GM19193 (cell line): ENCODE measurements around the gene GMEB2.

Experiments used
- POLR2A ChIP-seq: IDR thresholded peaks from 4 replicates; pipeline ENCODE4 v1.6.1; 2011; ENCODE audit not compliant: insufficient read depth, insufficient read length; ENCODE audit errors: extremely low read depth

The GMEB2 gene

GRCh38 chr20:63574156-63574828 is 52.6 kb downstream of the GMEB2 start, which contains the start of gene HELZ2:
HELZ2 (minus strand) TSS chr20:63574239; CDS start chr20:63572385, 1,854 bp downstream.
- TF ChIP-seq POLR2A = no peak

- no peak for TF ChIP-seq POLR2A
These were observed 53.2 kb downstream of the GMEB2 start for GRCh38 chr20:63573647-63574131.

DNA sequence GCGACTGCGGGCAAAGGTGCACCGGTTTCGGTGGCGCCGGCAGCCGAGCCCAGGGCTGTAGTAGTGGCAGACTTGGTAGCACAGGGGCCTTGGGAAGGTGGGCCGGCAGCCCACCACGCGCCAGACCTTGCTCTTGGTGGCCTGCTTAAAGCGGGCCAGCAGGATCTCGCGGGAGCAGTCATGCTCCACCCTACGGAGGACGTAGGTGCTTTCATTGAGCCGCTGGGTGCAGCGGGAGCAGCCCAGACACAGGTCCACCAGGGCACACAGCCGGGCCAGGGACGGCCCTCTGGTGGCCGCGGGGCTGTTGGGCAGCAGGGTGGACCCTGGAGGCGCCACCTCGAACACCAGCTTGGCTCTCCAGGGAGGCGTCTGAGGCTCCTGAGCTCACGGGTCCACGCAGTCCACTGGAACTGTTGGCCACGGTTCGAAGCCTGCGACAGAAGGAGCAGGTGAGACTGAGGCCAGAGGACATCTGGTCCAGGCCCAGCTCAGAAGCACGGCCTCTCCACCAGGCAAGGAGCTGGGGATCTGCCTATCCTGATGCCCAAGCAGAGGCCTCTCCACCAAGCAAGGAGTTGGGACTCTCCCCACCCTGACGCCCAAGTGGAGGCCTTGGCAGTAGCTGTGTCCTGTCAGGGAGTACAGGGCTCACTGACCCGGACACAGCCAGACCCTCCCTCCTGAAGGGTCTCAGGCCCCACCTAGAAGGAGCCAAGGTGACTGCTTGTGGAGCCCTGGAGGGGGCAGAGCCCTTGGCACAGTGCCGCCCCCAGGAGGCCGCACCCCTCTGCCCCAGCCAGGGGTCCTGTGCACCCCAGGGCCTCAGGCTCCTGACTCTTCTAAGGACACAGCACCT is 53.9 kb downstream of the GMEB2 start:
- no peak for TF ChIP-seq POLR2A

DNA sequence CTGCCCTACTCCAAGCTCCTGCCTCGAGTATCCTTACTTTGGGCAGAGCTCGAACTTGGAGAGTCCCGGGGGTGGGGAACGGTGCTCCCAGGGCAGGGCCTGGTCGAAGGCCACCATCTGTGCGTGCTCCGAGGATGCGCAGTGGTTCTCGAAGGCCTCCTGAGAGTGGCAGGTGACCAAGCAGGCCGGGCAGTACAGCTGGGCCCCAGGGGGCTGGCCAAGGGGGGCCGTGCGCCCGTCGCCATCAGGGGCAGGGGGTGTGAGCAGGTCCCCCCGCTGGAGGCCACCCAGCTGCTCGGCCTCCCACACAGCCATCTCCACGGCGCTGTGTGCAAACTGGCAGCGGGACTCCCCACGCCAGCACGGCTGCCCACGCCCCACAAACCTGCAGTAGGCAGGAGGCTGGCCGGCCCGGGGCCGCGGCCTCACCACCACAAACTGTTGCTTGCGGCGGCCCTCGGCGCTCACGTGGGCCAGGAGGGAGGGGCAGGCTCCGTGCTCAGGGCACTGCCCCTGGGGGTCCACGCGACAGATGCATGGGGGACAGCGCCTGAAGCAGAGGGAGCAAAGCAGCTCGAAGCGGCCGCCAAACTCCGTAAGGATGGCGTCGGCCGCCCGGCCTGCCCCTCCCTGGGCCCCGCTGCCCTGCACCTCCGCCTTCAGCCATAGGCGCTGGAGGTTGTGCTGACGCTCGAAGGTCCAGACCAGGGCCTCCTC is 54.7 kb downstream of the GMEB2 start:
- TF ChIP-seq POLR2A = no peak

DNA sequence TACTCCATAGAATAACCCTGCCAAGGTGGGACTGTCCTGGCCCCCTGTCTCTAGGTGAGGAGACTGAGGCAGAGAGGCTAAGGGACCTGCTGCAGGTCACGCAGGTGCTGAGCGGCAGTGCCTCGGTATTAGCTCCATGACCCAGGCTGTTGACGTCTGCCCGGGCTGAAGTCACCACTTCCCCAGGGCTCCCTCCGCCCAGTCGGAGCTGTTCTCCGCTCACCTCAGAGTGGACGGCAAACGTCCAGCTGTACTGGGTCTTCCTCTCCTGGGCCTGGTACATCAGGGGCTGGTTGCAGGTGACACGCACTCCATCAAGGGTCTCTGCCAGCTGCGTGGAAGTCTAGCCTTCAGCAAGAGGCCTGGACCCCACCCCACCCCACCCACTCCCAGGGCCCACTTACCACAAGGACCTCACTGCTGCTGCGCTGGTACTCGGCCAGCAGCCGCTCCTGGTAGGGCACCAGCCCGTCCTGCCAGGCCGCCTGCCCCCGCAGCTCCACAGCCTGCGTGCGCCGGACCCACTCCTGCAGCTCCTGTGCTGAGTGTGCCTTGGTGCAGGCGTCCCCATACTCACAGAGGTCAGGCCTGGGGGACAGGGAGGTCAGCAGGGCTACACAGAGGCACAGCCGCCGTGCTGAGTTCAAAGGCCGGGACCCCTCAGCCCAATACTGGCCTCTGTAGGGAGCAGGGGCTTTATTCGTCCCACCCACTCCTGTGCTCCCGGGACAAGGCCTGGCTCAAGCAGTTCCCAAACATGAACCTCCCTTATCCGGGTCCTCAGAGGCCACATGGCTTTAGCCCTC is 56.4 kb downstream of the GMEB2 start:
- TF ChIP-seq POLR2A = no peak

DNA sequence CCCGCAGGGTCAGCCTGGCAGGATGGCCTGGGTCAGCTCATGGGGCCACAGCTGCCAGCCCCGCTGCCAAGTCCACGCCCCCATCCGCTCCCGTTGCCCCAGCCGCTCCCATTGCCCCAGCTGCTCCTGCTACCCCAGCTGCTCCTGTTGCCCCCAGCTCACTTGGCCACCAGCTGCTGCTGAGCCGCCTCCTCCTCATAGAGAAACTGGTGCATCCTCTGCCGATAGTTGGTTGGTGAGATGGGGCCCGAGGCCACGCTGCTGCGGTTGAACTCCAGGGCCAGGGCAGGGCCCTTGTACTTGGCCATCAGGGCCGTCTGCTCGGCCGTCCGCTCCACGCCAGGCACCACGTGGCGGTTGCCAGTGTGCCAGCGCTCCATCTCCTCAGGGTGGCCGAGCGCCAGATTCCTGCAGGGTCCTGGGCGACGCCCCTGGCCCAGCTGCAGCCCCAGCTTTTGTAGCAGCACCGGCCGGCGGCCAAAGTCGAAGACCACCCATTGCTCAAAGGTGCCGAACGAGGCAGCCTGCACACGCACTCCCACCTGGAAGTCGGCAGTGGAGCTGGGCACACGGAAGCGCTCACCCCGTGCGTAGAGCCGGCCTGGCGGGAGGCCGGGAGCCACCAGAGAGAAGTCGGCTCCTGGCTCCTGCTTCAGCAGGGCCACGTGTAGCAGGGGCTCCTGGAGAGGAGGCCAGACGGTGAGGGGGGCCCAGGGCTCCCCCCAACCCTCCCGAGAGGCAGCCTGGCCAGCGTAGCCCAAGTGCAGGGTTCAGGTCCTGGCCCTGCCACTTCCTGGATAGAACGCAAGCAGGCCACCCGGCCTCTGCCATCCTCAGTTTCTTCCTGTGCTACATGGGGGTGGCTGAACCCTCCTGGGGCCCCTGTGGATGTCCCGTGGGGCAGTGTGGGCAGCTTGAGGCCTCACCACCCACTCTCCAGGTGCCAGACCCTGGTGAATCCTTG is 57.6 kb downstream of the GMEB2 start:
- TF ChIP-seq POLR2A = peak; percentile 5

DNA sequence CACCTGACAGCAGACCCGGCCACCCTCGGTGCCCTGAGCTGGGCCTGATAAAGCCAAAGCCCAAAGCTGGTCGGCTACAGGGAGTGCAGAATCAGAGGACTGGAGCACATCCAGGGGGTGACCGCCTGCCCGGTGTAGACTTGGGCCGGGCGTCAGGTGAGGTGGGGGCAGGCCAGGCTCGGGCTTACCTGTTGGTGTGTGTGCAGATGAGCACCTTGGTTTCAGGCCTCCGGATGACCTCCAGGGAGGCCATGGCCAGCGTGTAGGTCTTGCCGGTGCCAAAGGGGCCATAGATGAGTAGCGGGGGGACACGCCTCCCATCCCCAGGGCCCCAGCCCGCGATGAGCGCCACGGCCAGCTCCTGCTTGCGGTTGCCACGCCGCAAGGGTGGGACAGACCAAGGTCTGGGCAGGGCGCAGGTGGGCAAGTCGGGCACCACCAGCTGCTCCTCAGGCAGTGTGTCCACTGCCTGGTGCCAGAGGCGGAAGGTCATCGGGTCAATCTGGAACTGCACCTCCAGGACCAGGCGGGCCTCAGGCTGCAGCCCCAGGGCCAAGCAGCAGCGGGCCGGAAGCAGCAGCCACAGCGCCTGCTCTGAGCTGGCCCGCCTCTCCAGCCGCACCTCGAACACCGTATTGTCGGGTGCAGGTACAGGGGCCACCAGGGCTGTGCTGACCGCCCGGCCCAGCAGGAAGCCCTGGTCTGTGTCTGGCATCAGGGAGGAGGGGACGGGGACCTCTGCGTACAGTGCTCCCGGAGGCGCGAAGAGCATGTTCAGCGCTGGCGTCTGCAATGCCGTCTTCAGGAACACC is 58.5 kb downstream of the GMEB2 start:
- TF ChIP-seq POLR2A = peak; percentile 11

GRCh38 chr20:63567386-63568169 is 59.3 kb downstream of the GMEB2 start:
- TF ChIP-seq POLR2A = no peak

GRCh38 chr20:63567136-63567385 is 59.8 kb downstream of the GMEB2 start:
- no peak for TF ChIP-seq POLR2A

GRCh38 chr20:63566395-63567135 is 60.3 kb downstream of the GMEB2 start:
- TF ChIP-seq POLR2A = no peak

GRCh38 chr20:63565699-63566335 is 61.1 kb downstream of the GMEB2 start:
- no peak for TF ChIP-seq POLR2A
